Activated T-cell treated with anti-CD3 and anti-CD28 coated beads, Interleukin-2, amount 50 U/mL, for 4 hours (primary cell): Measurements from ENCODE around the gene CENPV. TPM values are rescaled to one million over a fixed set of nuclear protein-coding genes. Genes with fewer than 3 reads are reported as not detected.

ENCODE experiments used
- ATAC-seq, 2 donors: fragments of 200-7000 bp; cut with Tn5 transposase; one replicate each; pipeline ENCODE4 v1.10.0; 2021
- DNase-seq: peaks from one replicate; pipeline ENCODE4 v3.0.0-alpha.2; 2020
- H3K27me3 Mint-ChIP-seq: one replicate; pipeline ENCODE4 v1.8.0; 2021; ENCODE audit warnings: low read depth, mixed read lengths
- H3K36me3 Mint-ChIP-seq: one replicate; pipeline ENCODE4 v1.8.0; 2022; ENCODE audit warnings: mixed read lengths; ENCODE audit not compliant: insufficient read depth
- H3K4me1 Mint-ChIP-seq: one replicate; pipeline ENCODE4 v1.8.0; 2021; ENCODE audit warnings: low read depth, mixed read lengths
- H3K4me3 Mint-ChIP-seq: one replicate; pipeline ENCODE4 v1.8.0; 2021; ENCODE audit warnings: mild to moderate bottlenecking, moderate library complexity, mixed read lengths
- H3K9me3 Mint-ChIP-seq: one replicate; pipeline ENCODE4 v1.8.0; 2021; ENCODE audit warnings: mixed read lengths
- total RNA-seq, 3 donors: library from RNA; stranded (reverse); gene quantifications; one replicate each; pipeline ENCODE4 v1.2.1, GENCODE V29; 2021

CENPV gene
- total RNA-seq, 3 donors from 2014 or later: 78.4 to 122 (median 103) TPM

DNA sequence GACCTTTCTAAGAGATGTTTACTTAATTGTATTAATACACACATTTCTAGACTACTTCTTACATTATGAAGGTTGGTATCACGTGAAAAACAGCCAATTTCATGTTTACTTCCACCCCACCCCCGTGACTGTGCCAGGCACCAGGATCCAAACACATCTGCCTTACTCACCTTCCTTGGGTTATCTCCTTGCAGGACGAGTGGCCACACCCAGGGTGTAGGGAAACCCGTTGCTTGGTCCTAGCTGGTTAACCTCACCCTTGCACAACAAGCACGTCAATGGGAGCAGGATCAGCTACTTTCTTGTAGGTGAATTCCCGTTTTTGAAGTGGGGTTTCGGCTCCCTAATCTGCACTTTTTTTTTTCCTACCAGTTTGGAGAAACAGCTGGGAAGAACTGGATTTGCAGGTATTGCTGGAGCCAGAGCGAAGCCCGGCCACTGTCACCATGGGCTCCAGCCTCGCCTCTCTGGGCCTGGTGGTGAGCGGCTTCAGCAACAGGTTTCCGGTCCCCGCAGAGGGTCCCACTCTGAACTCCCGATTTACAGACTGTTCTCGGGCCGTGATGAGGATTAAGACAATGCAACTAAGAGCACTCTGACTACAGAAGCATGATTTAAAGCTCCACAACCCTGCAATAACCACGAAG, 25.5 kb upstream of the CENPV start:
- Mint-ChIP-seq H3K9me3 (no peaks in the 10 kb centered on the region), H3K4me1 (peaks cover 24% of the 10 kb centered on the region), H3K4me3 (peak overlapping the region; percentile 31), H3K27me3 (no peaks in the 10 kb centered on the region), H3K36me3 (peaks cover 21% of the 10 kb centered on the region)
- DNase-seq (no peak), ATAC-seq (no peak)

DNA sequence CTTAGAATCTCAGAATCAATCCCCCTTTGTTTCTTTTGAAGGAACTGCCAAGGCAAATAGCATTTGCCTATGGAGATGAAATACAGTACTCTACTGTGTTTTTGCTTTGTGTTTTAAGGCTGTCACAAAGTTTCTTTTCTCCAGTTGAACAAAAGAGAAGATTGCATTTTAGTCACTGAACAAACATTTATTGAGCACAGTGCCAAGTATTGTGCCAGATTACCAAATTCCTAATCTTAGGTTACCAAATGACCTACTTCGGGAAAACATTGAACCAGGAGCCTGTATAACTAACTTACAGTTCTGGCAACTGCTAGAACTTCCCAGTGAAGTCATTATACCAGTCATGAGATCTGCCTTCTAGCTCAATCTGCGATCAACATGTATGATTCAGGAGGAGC, 24.7 kb upstream of the CENPV start:
- peaks cover 14% of the 10 kb centered on the region for H3K36me3 Mint-ChIP-seq
- DNase-seq: no peak
- H3K27me3 Mint-ChIP-seq: no peaks in the 10 kb centered on the region
- no peak for ATAC-seq
- no peaks in the 10 kb centered on the region for H3K9me3 Mint-ChIP-seq
- peaks cover 17% of the 10 kb centered on the region for H3K4me1 Mint-ChIP-seq
- H3K4me3 Mint-ChIP-seq: no peak overlapping the region

DNA sequence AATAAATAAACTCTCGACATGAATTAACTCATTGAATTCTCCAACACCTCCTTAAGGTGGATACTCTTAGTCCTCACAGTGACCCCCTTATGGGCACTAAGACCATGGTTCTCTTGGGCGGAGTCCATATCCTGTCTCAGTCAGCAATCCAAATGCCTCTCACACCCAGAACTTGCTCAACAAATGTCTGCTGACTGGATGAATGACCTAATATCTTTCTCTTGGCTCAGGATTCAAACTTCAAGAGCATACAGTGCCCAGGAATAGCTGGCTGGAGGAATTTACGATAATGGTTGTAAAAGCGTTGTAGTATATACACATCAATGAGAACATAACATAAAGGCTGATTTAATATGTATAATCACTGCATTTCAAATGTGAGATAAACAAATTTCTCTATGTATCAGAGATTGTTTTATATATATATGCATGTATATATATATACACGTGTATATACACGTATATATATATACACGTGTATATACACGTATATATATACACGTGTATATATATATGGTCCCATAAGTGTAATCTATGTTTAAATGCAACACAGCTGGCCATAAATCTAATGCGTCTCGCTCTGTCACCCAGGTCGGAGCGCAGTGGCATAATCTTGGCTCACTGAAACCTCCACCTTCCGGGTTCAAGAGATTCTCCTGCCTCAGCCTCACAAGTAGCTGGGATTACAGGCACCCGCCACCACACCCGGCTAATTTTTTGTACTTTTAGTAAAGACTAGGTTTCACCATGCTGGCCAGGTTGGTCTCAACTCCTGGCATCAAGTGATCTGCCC, 21.1 kb upstream of the CENPV start:
- Mint-ChIP-seq H3K27me3 (no peaks in the 10 kb centered on the region), H3K4me1 (no peaks in the 10 kb centered on the region), H3K4me3 (no peak overlapping the region), H3K36me3 (no peaks in the 10 kb centered on the region), H3K9me3 (no peaks in the 10 kb centered on the region)
- DNase-seq (no peak), ATAC-seq (no peak)

DNA sequence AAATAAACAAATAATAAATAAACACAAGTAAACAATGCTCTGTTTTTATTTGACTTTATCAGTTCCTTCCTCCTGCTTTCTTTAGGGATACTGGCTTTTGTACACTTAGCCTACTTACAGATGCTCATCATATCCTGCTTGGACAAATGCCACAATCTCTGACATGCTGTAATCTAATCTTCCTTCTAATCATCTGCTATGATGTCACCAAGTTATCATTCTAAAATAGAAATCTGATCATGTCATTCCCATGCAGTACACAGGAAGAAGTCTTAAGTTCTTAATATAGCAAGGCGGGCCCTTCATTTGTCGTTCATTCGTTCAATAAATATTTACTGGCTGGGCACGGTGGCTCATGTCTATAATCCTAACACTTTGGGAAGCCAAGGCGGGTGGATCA, 18.5 kb upstream of the CENPV start:
- Mint-ChIP-seq H3K4me3 (no peak overlapping the region), H3K4me1 (no peaks in the 10 kb centered on the region), H3K27me3 (no peaks in the 10 kb centered on the region), H3K9me3 (no peaks in the 10 kb centered on the region), H3K36me3 (no peaks in the 10 kb centered on the region)
- no peak for ATAC-seq
- no peak for DNase-seq

DNA sequence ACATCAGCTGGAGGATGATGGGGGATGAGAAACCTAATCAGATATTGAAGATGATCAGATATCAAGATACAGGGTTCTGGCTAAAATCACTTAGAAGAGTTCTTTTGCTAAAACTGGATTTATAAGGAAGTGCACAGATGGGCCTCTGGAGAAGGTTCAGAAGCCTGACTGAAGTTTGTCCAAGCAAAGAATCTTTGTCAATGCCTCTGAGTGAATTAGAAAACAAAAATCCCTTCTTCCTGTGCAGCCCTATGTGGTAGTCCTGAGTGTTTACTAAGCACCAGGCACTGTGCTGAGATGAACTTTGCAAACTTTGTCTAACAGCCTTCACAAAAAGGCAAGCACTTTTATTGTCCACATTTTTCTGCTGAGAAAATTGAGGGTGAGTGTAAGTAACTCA, 11.4 kb upstream of the CENPV start:
- Mint-ChIP-seq H3K4me1 (no peaks in the 10 kb centered on the region), H3K9me3 (no peaks in the 10 kb centered on the region), H3K36me3 (no peaks in the 10 kb centered on the region), H3K4me3 (no peak overlapping the region), H3K27me3 (no peaks in the 10 kb centered on the region)
- no peak for ATAC-seq
- no peak for DNase-seq

DNA sequence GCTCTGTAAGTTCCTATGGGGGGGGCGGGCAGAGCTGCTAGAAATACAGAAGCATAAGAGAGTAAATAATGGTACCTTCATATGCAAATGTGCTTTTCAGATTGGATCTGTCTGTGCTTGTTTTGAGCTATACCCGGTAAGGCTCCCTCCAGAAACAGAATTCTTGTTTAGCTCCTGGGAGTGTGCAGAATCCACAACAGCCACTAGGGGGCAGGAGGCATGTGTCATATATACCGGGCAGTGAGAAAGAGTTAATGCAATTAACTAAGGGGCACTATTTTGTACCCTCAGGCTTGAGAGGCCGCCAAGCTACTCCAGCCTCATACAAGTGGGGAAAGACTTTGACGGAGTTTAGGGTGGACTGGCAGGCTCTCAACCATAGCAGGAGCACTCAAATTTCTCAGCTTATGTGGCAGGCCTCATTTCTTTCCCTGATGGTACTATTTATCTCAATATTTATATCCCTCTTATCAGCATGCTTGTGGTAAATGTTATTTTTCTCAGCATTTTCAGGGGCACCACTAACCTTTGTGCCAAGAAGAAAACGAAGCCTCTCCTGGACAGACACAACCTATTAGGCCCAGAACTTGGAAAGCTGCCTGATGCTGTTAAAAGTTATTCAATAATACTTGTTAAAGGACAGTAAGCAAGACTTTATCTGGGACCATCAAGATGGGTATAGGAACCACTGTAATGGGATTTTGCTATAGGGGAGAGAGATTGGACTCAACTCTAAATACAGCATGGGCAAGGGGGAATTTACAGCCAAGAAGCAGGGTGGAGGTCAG, 10.7 kb upstream of the CENPV start:
- Mint-ChIP-seq H3K4me1 (no peaks in the 10 kb centered on the region), H3K27me3 (no peaks in the 10 kb centered on the region), H3K4me3 (no peak overlapping the region), H3K9me3 (no peaks in the 10 kb centered on the region), H3K36me3 (no peaks in the 10 kb centered on the region)
- ATAC-seq: peak; percentile 97 to 98
- DNase-seq: peak; percentile 72

DNA sequence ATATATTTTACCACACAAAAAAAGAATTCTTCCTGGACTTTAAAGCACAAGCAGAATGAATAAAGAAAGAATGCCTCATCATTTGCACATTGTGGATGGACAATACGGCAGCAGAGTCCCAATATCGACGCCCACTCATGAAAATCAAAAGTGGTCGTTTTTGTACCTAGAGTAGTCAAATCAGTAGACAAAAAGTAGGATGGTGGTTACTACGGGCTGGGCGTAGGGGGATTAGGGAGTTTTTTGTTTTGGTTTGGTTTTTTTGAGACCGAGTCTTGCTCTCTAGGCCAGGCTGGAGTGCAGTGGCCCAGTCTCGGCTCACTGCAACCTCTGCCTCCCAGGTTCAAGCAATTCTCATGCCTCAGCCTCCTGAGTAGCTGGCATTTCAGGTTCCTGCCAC, 8.6 kb upstream of the CENPV start:
- Mint-ChIP-seq H3K4me3 (no peak overlapping the region), H3K9me3 (no peaks in the 10 kb centered on the region), H3K36me3 (no peaks in the 10 kb centered on the region), H3K4me1 (no peaks in the 10 kb centered on the region), H3K27me3 (peaks cover 2% of the 10 kb centered on the region)
- no peak for DNase-seq
- ATAC-seq: no peak

DNA sequence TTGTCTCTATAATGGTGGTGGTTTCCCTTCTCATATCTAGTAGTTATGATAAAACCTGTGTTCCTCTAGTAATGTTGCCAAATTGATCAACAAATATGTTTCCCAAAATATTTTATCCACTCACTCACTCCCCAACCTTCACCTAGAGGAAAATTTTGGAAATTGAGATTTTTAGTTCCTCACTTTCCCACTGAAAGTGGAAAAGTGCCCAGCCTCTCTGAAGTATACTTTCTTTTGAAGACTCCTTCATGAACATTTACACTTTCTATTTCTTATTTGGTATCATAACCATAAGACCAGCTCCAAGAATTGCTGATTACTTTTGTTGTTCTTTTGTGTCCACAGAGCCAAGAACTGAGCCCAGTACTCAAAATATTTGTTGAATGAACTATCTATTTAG, 5.1 kb upstream of the CENPV start:
- Mint-ChIP-seq H3K4me1 (peaks cover 3% of the 10 kb centered on the region), H3K27me3 (peaks cover 2% of the 10 kb centered on the region), H3K9me3 (no peaks in the 10 kb centered on the region), H3K36me3 (no peaks in the 10 kb centered on the region), H3K4me3 (no peak overlapping the region)
- DNase-seq: no peak
- ATAC-seq: no peak

DNA sequence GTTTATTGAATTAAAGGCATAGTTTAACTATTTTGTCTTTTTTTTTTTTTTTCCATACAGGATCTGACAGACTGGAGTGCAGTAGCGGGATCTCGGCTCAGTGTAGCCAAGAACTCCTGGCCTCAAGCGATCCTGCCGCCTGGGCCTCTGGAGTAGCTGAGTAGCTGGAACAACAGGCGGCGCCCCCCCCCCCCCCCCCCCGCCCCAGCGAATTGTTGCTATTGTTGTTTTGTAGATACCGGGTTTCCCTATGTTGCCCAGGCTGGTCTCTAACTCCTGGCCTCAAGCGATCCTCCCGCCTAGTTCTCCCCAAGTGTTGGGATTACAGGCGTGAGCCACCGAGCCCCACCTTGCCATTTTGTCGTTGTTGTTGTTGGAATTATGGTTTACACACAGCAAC, 1.3 kb upstream of the CENPV start:
- Mint-ChIP-seq H3K4me1 (peaks cover 18% of the 10 kb centered on the region), H3K36me3 (no peaks in the 10 kb centered on the region), H3K9me3 (no peaks in the 10 kb centered on the region), H3K4me3 (peak overlapping the region; percentile 33), H3K27me3 (peaks cover 2% of the 10 kb centered on the region)
- no peak for ATAC-seq
- DNase-seq: no peak

DNA sequence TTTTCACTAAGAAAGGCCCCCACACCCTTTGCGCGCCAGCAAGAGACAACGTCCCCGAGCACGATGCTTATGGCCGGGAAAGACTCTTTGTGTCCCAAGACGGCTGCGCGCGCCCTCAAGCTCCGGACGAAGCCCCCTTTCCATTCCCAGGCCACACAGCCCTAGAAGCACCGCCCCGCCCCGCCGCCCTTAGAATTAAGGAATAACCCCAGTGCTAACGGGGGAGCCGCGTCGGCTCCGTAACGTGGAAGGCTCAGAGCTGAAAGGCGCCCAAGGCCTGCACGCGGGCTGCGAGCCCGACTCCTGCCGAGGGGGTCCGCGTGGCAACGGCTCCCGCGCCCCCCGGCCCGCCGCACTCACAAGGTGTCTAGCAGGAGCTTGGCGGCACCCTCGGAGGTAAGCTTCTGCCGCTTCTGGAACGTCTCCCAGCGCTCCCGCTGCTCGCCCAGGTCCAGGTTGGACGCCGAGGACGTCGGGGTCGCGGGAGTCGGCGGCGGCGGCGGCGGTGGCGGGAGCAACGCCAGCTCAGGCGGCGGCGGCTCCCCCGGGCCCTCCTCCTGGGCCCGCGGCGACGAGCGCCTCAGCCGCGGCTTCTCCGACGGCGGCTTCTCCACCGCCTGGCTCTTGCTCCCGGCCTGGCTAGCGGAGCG, 477 bp downstream of the CENPV start:
- Mint-ChIP-seq H3K36me3 (peaks cover 2% of the 10 kb centered on the region), H3K4me3 (peak overlapping the region; percentile 96), H3K27me3 (no peaks in the 10 kb centered on the region), H3K4me1 (peaks cover 18% of the 10 kb centered on the region), H3K9me3 (no peaks in the 10 kb centered on the region)
- ATAC-seq: peak; percentile 65 to 69
- DNase-seq: peak; percentile 23

DNA sequence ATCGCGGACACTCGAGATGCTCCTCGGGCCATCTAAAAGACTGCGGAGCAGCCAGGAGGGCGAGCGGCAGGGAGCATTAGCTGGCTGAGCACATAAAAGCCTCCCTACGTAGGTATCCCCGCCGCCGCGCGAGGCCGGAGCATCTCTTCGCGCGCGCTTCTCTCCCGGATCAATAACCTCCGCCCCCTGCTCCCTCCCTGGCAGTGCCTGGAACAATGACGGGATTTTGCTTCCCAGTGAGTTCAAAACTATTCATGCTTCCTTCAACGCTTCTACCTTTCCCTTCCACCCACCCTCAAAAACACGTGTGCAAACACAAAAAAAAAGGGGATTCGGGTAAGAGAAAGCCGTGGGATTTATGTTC, 984 bp downstream of the CENPV start:
- DNase-seq: peak; percentile 21
- H3K36me3 Mint-ChIP-seq: peaks cover 5% of the 10 kb centered on the region
- peaks cover 18% of the 10 kb centered on the region for H3K4me1 Mint-ChIP-seq
- H3K9me3 Mint-ChIP-seq: no peaks in the 10 kb centered on the region
- peak in 1 of 2 donors; percentile 10 for ATAC-seq
- H3K4me3 Mint-ChIP-seq: peak overlapping the region; percentile 96
- no peaks in the 10 kb centered on the region for H3K27me3 Mint-ChIP-seq

DNA sequence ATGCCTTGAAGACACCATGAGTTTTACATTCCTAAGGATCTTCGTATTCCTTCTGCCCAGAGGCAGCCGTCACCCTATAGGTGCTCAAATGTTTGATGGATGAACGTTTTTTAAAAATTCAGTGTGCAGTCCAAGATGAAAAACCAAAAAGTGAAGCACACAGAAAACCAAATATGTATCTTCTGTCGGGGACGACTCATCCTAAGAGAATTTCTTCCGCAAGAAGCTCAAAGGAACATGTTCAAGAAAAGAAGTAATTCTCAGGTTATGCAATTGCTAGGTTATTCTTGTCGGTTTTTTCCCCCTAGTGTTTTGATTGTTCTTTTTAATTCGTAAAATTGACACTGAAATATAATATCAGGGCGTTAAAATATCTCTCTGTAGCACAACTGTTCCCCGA, 1.4 kb downstream of the CENPV start:
- no peak for ATAC-seq
- H3K4me3 Mint-ChIP-seq: peak overlapping the region; percentile 96
- H3K9me3 Mint-ChIP-seq: no peaks in the 10 kb centered on the region
- H3K4me1 Mint-ChIP-seq: peaks cover 18% of the 10 kb centered on the region
- peaks cover 8% of the 10 kb centered on the region for H3K36me3 Mint-ChIP-seq
- DNase-seq: no peak
- H3K27me3 Mint-ChIP-seq: no peaks in the 10 kb centered on the region

DNA sequence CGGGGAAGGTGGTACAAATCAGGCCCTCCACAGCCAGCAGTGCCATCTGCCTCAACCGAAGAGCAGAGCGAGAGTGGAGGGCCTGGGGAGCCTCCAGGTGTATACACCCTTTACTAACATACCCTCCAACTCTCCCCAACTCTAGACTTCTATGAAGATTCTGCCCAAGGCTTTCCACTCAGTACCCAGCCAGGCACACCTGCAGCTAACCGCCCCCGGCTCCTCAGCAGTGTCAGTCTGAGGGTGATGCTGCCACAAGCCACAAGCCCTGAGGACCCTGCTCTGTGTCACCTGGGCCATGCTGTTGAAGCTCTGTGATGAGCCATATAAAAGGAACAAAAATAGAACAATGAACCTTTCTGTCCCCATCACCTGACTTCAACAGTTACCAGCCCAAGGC, 3.8 kb downstream of the CENPV start:
- Mint-ChIP-seq H3K4me3 (no peak overlapping the region), H3K4me1 (peaks cover 18% of the 10 kb centered on the region), H3K9me3 (no peaks in the 10 kb centered on the region), H3K27me3 (no peaks in the 10 kb centered on the region), H3K36me3 (peaks cover 8% of the 10 kb centered on the region)
- ATAC-seq (no peak), DNase-seq (peak; percentile 8)

DNA sequence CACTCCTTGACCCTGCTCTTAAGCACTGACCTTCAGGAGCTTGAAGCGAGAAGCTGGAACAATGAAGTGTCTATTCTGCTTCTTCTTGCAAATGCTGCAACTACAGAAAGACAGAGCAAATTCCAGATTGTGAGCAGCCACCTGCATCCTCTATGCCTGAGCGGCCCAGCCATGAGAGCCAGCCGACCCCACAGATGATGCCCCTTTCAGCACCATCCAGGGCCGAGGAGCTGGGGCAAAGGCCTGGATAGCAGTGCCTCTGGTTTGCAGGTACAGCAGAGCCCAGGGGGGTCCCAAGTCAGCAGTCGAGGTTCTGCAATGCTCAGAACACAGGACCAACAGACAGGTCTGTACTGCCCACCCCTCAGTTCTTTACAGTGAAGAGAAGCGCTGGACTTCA, 4.7 kb downstream of the CENPV start:
- ATAC-seq (no peak), DNase-seq (no peak)
- no peaks in the 10 kb centered on the region for H3K9me3 Mint-ChIP-seq
- H3K36me3 Mint-ChIP-seq: peaks cover 10% of the 10 kb centered on the region
- H3K27me3 Mint-ChIP-seq: no peaks in the 10 kb centered on the region
- peaks cover 15% of the 10 kb centered on the region for H3K4me1 Mint-ChIP-seq
- H3K4me3 Mint-ChIP-seq: no peak overlapping the region
